Measurements from ENCODE around the gene CACNG3.

Gene CACNG3

GRCh38 chr16:24279982-24280515 is 23.9 kb downstream of the CACNG3 start:
- H3K27ac ChIP-seq: no peak overlapping the region
- no peak for TF ChIP-seq CTCF (conservative IDR thresholded peaks at IDR 0.05)
- no peak for TF ChIP-seq ZFX (IDR thresholded peaks at IDR 0.05)

GRCh38 chr16:24281466-24281865 is 25.3 kb downstream of the CACNG3 start:
- TF ChIP-seq ZFX (IDR thresholded peaks at IDR 0.05): no peak
- no peak for TF ChIP-seq CTCF (conservative IDR thresholded peaks at IDR 0.05)
- H3K27ac ChIP-seq: no peak overlapping the region

GRCh38 chr16:24282141-24282540 is 26.0 kb downstream of the CACNG3 start:
- H3K27ac ChIP-seq: no peak overlapping the region
- no peak for TF ChIP-seq ZFX (IDR thresholded peaks at IDR 0.05)
- no peak for TF ChIP-seq CTCF (conservative IDR thresholded peaks at IDR 0.05)

- TF ChIP-seq ZFX (IDR thresholded peaks at IDR 0.05) (no peak), CTCF (conservative IDR thresholded peaks at IDR 0.05) (no peak)
Measured at GRCh38 chr16:24286741-24287405, 30.7 kb downstream of the CACNG3 start.

GRCh38 chr16:24288516-24288915 is 32.4 kb downstream of the CACNG3 start:
- no peak overlapping the region for H3K27ac ChIP-seq
- TF ChIP-seq ZFX (IDR thresholded peaks at IDR 0.05) (no peak), CTCF (conservative IDR thresholded peaks at IDR 0.05) (no peak)

More at GRCh38 chr16:24286741-24287405, 30.7 kb downstream of the CACNG3 start:
- no peak overlapping the region for H3K27ac ChIP-seq

- H3K27ac ChIP-seq: no peak overlapping the region
- TF ChIP-seq CTCF (conservative IDR thresholded peaks at IDR 0.05) (no peak), ZFX (IDR thresholded peaks at IDR 0.05) (no peak)
Measured at GRCh38 chr16:24289166-24289700, 33.1 kb downstream of the CACNG3 start.

GRCh38 chr16:24291932-24292331 is 35.8 kb downstream of the CACNG3 start:
- TF ChIP-seq ZFX (IDR thresholded peaks at IDR 0.05) (no peak), CTCF (conservative IDR thresholded peaks at IDR 0.05) (no peak)
- H3K27ac ChIP-seq: no peak overlapping the region

Data from C4-2B (cell line).